Measurements from ENCODE around the gene AKR1C8.
"Not testable (repeated sequence)": the region's sequence is repeated elsewhere in the genome, so short reads cannot be mapped to it uniquely, and the experiment has no call there.

AKR1C8 gene

DNA sequence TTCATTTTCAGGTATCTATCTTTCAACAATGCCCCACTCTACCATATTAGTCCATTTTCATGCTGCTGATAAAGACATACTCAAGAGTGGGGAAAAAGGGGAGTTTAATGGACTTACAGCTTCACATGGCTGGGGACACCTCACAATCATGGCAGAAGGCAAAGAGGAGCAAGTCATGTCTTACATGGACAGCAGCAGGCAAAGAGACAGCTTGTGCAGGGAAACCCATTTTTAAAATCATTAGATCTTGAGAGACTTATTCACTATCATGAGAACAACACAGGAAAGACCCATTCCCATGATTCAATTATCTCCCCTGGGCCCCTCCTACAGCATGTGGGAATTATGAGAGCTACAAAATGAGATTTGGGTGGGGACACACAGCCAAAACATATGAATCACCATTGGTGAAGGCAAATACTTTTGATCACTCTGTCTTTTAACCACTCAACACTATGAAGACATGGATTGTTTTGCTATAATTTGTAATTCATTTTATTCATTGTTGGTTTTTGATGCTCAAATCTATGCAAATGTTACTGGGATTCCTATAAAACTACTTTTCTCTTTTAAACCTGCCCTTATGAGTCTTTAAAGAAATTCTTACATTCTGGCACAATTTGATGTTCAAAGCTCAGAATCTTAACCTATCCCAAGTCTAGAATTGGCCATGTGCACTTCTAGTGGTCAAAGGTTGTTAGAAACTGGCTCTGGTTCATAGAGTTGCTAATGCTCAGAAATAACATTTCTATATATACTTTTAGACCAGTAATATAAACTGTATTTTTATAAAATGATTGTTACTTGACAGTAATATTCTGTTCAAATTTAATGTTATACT lies 27.0 kb upstream of the AKR1C8 start:
- ChIA-PET CTCF (no interaction called here), POLR2A (ENCODE audit: low non-redundant PET) (no interaction called here)
- no peak overlapping the region for H3K27ac ChIP-seq
- DNase-seq (ENCODE audit: low spot score): no peak
- TF ChIP-seq, protein P1, sequence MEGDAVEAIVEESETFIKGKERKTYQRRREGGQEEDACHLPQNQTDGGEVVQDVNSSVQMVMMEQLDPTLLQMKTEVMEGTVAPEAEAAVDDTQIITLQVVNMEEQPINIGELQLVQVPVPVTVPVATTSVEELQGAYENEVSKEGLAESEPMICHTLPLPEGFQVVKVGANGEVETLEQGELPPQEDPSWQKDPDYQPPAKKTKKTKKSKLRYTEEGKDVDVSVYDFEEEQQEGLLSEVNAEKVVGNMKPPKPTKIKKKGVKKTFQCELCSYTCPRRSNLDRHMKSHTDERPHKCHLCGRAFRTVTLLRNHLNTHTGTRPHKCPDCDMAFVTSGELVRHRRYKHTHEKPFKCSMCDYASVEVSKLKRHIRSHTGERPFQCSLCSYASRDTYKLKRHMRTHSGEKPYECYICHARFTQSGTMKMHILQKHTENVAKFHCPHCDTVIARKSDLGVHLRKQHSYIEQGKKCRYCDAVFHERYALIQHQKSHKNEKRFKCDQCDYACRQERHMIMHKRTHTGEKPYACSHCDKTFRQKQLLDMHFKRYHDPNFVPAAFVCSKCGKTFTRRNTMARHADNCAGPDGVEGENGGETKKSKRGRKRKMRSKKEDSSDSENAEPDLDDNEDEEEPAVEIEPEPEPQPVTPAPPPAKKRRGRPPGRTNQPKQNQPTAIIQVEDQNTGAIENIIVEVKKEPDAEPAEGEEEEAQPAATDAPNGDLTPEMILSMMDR (conservative IDR thresholded peaks at IDR 0.05; ENCODE audit: low read depth): no peak

GRCh38 chr10:5210261-5210660 lies 25.3 kb upstream of the AKR1C8 start:
- DNase-seq (ENCODE audit: low spot score); CTCF ChIA-PET: not testable (repeated sequence)

GRCh38 chr10:5209776-5210175 lies 24.8 kb upstream of the AKR1C8 start:
- DNase-seq (ENCODE audit: low spot score); CTCF ChIA-PET; H3K27ac ChIP-seq; POLR2A ChIA-PET (ENCODE audit: low non-redundant PET): not testable (repeated sequence)

More at GRCh38 chr10:5210261-5210660, 25.3 kb upstream of the AKR1C8 start:
- H3K27ac ChIP-seq; POLR2A ChIA-PET (ENCODE audit: low non-redundant PET): not testable (repeated sequence)

- TF ChIP-seq, protein P1 (conservative IDR thresholded peaks at IDR 0.05; ENCODE audit: low read depth): no peak
- ChIA-PET CTCF (no interaction called here), POLR2A (ENCODE audit: low non-redundant PET) (no interaction called here)
- no peak overlapping the region for H3K27ac ChIP-seq
- DNase-seq (ENCODE audit: low spot score): no peak
These were observed 21.8 kb upstream of the AKR1C8 start for GRCh38 chr10:5206799-5207198.

DNA sequence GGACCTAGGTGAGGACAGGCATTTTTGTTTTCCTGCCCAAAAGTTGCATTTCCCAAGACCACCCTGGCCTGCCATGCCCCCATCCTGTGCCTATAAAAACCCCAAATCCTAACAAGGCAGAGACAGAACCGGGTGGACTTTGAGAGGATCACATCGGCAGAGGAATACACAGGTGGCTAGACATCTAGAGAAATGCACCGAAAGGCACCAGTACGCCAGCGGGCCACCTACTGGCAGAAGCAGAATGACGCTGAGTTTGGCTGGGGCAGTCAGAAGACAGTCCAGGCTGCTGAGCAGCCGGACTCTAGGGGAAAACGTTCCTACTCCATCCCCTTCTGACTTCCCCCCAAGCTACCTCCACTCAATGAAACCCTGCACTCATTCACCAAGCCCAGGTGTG lies 14.4 kb upstream of the AKR1C8 start:
- TF ChIP-seq, protein P1 (conservative IDR thresholded peaks at IDR 0.05; ENCODE audit: low read depth): no peak
- ChIA-PET POLR2A (ENCODE audit: low non-redundant PET) (no interaction called here), CTCF (no interaction called here)
- DNase-seq (ENCODE audit: low spot score): no peak
- H3K27ac ChIP-seq: no peak overlapping the region

DNA sequence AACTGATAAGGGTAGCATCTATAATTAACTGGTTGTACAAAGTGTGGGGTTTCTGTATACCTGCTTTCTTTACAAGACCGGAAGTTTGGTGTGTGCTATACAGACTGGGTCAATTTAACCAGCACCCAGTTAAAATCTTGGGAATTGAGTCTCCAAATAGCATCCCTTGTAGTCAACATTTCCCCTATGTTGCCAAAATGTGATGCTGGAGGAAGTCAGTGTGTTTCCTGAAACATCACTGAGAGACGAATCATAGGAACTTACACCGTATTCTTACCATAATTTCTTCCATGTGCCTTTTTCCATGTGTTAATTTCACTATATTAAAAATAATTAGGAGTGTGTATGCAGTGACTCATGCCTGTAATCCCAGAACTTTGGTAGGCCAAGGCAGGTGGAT lies 13.4 kb upstream of the AKR1C8 start:
- TF ChIP-seq, protein P1 (conservative IDR thresholded peaks at IDR 0.05; ENCODE audit: low read depth): no peak
- CTCF ChIA-PET: no interaction called here
- DNase-seq (ENCODE audit: low spot score): no peak
- POLR2A ChIA-PET (ENCODE audit: low non-redundant PET): no interaction called here
- no peak overlapping the region for H3K27ac ChIP-seq

DNA sequence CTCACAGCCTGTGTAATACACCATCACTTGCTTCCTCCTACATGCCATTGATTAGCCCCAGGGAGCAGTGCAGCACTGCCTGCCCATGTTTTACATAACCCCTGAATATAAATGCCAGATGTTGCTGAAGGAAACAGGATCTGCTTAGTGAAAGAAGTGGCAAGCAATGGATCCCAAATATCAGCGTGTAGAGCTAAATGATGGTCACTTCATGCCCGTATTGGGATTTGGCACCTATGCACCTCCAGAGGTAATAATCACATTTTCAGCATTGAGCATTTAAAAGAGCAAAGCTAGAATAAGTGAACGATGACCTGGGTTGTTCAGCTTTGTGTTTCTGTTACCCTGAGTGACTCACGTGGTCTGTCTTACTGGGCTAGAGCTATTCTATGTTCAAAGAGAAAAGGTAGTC lies 11.8 kb upstream of the AKR1C8 start, which contains the start of gene AKR1C4:
Gene AKR1C4 (plus strand): TSS at position 136 of the 412 bp plus-strand sequence. CDS start 31 bp downstream, at position 167.
- no peak within 1 kb of the TSS for H3K27ac ChIP-seq
- POLR2A ChIA-PET (ENCODE audit: low non-redundant PET): no interaction called here
- TF ChIP-seq, protein P1 (conservative IDR thresholded peaks at IDR 0.05; ENCODE audit: low read depth): no peak
- CTCF ChIA-PET: interaction anchor here (0.7 kb wide), 1 partner anchor 545 kb away, joined by 3 read pairs; no protein-coding TSS in a partner anchor
- no peak for DNase-seq (ENCODE audit: low spot score)
